HEK293 (cell line): Measurements from ENCODE around the gene ZNF467.
A peak's percentile ranks its signal among the peaks of the same experiment; 100 is the strongest.

Experiments
- CTCF ChIA-PET: fragments of 350-600 bp; formaldehyde crosslinking; extraction: SDS; loops from one replicate; lab custom pipeline; 2021; ENCODE audit warnings: antibody characterized with exemption; lab: Yijun Ruan, JAX
- POLR2A ChIA-PET: fragments of 300-600 bp; formaldehyde crosslinking; extraction: SDS; loops from one replicate; lab custom pipeline; 2020; ENCODE audit warnings: antibody characterized with exemption, inconsistent platforms; lab: Yijun Ruan, JAX
- H3K27ac ChIP-seq: fragments of 200-500 bp; sonication (Bioruptor generic); 2 replicates; pipeline ENCODE4 v1.5.1; 2014; ENCODE audit warnings: low read depth, low read length, control low read depth, inconsistent platforms; ENCODE audit errors: extremely low read depth
- H3K36me3 ChIP-seq, 2 experiments: fragments of 200-500 bp in 1 of 2; sonication (Bioruptor generic) in 1 of 2; 1 replicate in 1 of 2; 2 replicates in 1 of 2; pipeline ENCODE4 v1.5.1; 2014 to 2017; ENCODE audit warnings: inconsistent platforms in 2 of 2, low read length in 2 of 2; ENCODE audit not compliant: control insufficient read depth in 2 of 2, insufficient read depth in 1 of 2
- H3K4me1 ChIP-seq: fragments of 200-500 bp; sonication (Bioruptor generic); 2 replicates; pipeline ENCODE4 v1.5.1; 2014; ENCODE audit warnings: mild to moderate bottlenecking, low read length, inconsistent platforms; ENCODE audit not compliant: control insufficient read depth, insufficient read depth
- H3K4me3 ChIP-seq: 2 replicates; pipeline ENCODE4 v1.5.1; 2011; ENCODE audit warnings: low read depth, mild to moderate bottlenecking, control low read depth, low read length, moderate library complexity
- H3K9me3 ChIP-seq: fragments of 200-500 bp; sonication (Bioruptor generic); 2 replicates; pipeline ENCODE4 v1.5.1; 2014; ENCODE audit warnings: low read depth, low read length, inconsistent platforms; ENCODE audit not compliant: control insufficient read depth, insufficient read depth
- KLF17 ChIP-seq: fragments of 450-650 bp; formaldehyde crosslinking; IDR thresholded peaks from 2 replicates; pipeline ENCODE4 v1.5.1; 2016; ENCODE audit warnings: missing biosample characterization, missing genetic modification characterization
- OVOL3 ChIP-seq: fragments of 450-650 bp; formaldehyde crosslinking; IDR thresholded peaks from 2 replicates; pipeline ENCODE4 v1.5.1; 2016; ENCODE audit warnings: missing biosample characterization, missing genetic modification characterization
- PRDM10 ChIP-seq: fragments of 450-650 bp; formaldehyde crosslinking; IDR thresholded peaks from 2 replicates; pipeline ENCODE4 v1.5.1; 2016; ENCODE audit warnings: missing biosample characterization, missing genetic modification characterization
- ZBTB11 ChIP-seq: fragments of 450-650 bp; formaldehyde crosslinking; conservative IDR thresholded peaks from 2 replicates; pipeline ENCODE4 v1.5.1; 2016; ENCODE audit warnings: low read depth, missing biosample characterization, missing genetic modification characterization
- ZBTB17 ChIP-seq: fragments of 450-650 bp; formaldehyde crosslinking; IDR thresholded peaks from 2 replicates; pipeline ENCODE4 v1.5.1; 2016; ENCODE audit warnings: missing biosample characterization, missing genetic modification characterization
- ZBTB21 ChIP-seq: fragments of 450-650 bp; formaldehyde crosslinking; IDR thresholded peaks from 2 replicates; pipeline ENCODE4 v1.5.1; 2017; ENCODE audit warnings: missing biosample characterization, missing genetic modification characterization
- ZNF311 ChIP-seq: fragments of 450-650 bp; formaldehyde crosslinking; IDR thresholded peaks from 2 replicates; pipeline ENCODE4 v1.5.1; 2017; ENCODE audit warnings: missing biosample characterization, missing genetic modification characterization, borderline replicate concordance
- ZNF324 ChIP-seq: fragments of 450-650 bp; formaldehyde crosslinking; IDR thresholded peaks from 2 replicates; pipeline ENCODE4 v1.5.1; 2016; ENCODE audit warnings: missing biosample characterization, missing genetic modification characterization
- ZNF341 ChIP-seq: fragments of 450-650 bp; formaldehyde crosslinking; IDR thresholded peaks from 2 replicates; pipeline ENCODE4; 2016; ENCODE audit warnings: low read depth, missing biosample characterization, missing genetic modification characterization
- ZNF394 ChIP-seq: fragments of 450-650 bp; formaldehyde crosslinking; IDR thresholded peaks from 2 replicates; pipeline ENCODE4 v1.5.1; 2016; ENCODE audit warnings: missing biosample characterization, missing genetic modification characterization, mild to moderate bottlenecking, moderate library complexity, borderline replicate concordance
- ZNF473 ChIP-seq: fragments of 450-650 bp; formaldehyde crosslinking; IDR thresholded peaks from 2 replicates; pipeline ENCODE4 v1.5.1; 2017; ENCODE audit warnings: missing biosample characterization, missing genetic modification characterization
- ZNF645 ChIP-seq: fragments of 450-650 bp; formaldehyde crosslinking; IDR thresholded peaks from 2 replicates; pipeline ENCODE4; 2016; ENCODE audit warnings: missing biosample characterization, missing genetic modification characterization
- ZSCAN4 ChIP-seq: fragments of 450-650 bp; formaldehyde crosslinking; IDR thresholded peaks from 2 replicates; pipeline ENCODE4 v1.5.1; 2017; ENCODE audit warnings: missing biosample characterization, missing genetic modification characterization

The ZNF467 gene

GRCh38 chr7:149774237-149775175, 1.1 kb upstream of the ZNF467 start:
- Histone ChIP-seq H3K36me3 (peaks cover 0 to 6% of the 10 kb centered on the region in 2 experiments; a peak in 1 of 3 replicates), H3K27ac (no peak overlapping the region), H3K9me3 (no peaks in the 10 kb centered on the region), H3K4me1 (no peaks in the 10 kb centered on the region), H3K4me3 (no peak overlapping the region)
- ChIA-PET CTCF (interaction anchor here (0.6 to 1.1 kb wide), 3 partner anchors 9 to 99 kb away, joined by 3 to 5 read pairs (median 4); partner anchors contain the start of gene ATP6V0E2), POLR2A (interaction anchor here (0.6 to 1.3 kb wide), 4 partner anchors 8 to 65 kb away, joined by 3 to 5 read pairs (median 4); no protein-coding TSS in a partner anchor)
- TF ChIP-seq ZNF394 (tag by site-specific recombination) (peak; percentile 93), ZNF473 (tag by site-specific recombination) (no peak), ZBTB17 (tag by site-specific recombination) (peak; percentile 94), ZBTB21 (tag by site-specific recombination) (no peak), OVOL3 (tag by site-specific recombination) (no peak), ZBTB11 (no peak), ZSCAN4 (tag by site-specific recombination) (no peak), ZNF324 (no peak), ZNF341 (tag by site-specific recombination) (peak; percentile 66), PRDM10 (tag by site-specific recombination) (peak; percentile 72), ZNF311 (tag by site-specific recombination) (no peak), KLF17 (tag by site-specific recombination) (no peak), ZNF645 (tag by site-specific recombination) (no peak)
